Measurements from ENCODE around the gene EEPD1. TPM values are rescaled to one million over a fixed set of nuclear protein-coding genes. Genes with fewer than 3 reads are reported as not detected.
"Not testable (repeated sequence)": the region's sequence is repeated elsewhere in the genome, so short reads cannot be mapped to it uniquely, and the experiment has no call there.

The EEPD1 gene
- total RNA-seq, 1 donor from 2014 or later: 12.5 TPM

DNA sequence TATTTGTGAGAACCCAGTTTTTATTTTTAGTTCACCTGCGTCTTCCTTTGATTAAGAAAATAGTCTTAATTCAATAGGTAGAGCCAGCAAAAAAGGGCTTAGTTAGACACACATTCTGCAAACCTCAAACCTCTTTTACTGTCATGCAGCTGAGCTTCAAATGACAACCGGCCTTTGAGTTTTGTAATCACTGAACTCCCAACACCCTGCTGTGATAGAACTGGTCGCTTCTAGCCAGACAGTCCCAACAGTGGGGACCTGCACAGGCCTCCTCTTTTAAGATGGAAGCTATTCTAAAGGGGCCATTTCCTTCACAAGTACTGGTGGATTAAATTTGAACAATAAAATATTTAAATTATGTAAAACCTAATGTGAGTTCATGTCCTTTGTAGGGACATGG is 90.3 kb downstream of the EEPD1 start:
- not testable (repeated sequence) for H3K9ac ChIP-seq (ENCODE audit: low read depth in 1 of 3, low read length in 3 of 3); H3K4me3 ChIP-seq (ENCODE audit: low read length in 3 of 3); H3K27me3 ChIP-seq (ENCODE audit: control insufficient read depth in 3 of 3, insufficient read depth in 3 of 3, low read length in 3 of 3); H3K9me3 ChIP-seq (ENCODE audit: control insufficient read depth in 3 of 3, low read length in 3 of 3)
- peak overlapping the region; percentile 8 for H3K27ac ChIP-seq (ENCODE audit: low read depth, low read length)
- H3K36me3 ChIP-seq (ENCODE audit: control insufficient read depth in 3 of 3, insufficient read depth in 3 of 3, low read length in 3 of 3): peaks cover 3 to 10% (median 5%) of the 10 kb centered on the region in 3 donors
- peaks cover 10 to 21% (median 17%) of the 10 kb centered on the region in 3 donors for H3K4me1 ChIP-seq (ENCODE audit: control insufficient read depth in 3 of 3, insufficient read depth in 3 of 3, low read length in 3 of 3)

DNA sequence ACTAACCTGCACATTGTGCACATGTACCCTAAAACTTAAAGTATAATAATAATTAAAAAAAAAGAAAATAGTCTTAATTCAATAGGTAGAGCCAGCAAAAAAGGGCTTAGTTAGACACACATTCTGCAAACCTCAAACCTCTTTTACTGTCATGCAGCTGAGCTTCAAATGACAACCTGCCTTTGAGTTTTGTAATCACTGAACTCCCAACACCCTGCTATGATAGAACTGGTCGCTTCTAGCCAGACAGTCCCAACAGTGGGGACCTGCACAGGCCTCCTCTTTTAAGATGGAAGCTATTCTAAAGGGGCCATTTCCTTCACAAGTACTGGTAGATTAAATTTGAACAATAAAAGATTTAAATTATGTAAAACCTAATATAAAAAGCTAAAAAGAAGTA is 90.9 kb downstream of the EEPD1 start:
- not testable (repeated sequence) for H3K27ac ChIP-seq (ENCODE audit: low read depth, low read length); H3K27me3 ChIP-seq (ENCODE audit: control insufficient read depth in 3 of 3, insufficient read depth in 3 of 3, low read length in 3 of 3); H3K9me3 ChIP-seq (ENCODE audit: control insufficient read depth in 3 of 3, low read length in 3 of 3); H3K4me3 ChIP-seq (ENCODE audit: low read length in 3 of 3); H3K36me3 ChIP-seq (ENCODE audit: control insufficient read depth in 3 of 3, insufficient read depth in 3 of 3, low read length in 3 of 3)
- peaks cover 10 to 18% (median 17%) of the 10 kb centered on the region in 3 donors for H3K4me1 ChIP-seq (ENCODE audit: control insufficient read depth in 3 of 3, insufficient read depth in 3 of 3, low read length in 3 of 3)
- H3K9ac ChIP-seq (ENCODE audit: low read depth in 1 of 3, low read length in 3 of 3): peak overlapping the region in 1 of 3 donors; percentile 41

DNA sequence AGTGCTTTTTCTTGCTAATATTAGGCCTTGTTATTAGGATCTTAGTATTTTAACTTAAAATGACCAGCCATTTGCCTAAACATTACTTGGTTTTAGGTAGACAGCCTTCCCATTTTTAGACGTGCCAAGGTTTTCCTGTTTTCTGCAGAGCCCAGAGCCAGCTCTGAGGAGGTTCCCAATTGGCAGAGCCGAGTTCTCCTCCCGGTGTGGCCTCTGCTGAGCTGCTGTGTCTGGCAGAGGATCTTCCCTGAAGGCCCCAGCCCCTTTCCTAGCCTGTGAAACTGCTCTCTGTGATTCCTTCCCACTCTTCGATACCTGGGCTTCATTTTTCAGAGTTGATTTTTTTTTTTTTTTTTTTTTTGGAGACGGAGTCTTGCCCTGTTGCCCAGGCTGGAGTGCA is 91.4 kb downstream of the EEPD1 start:
- Histone ChIP-seq H3K36me3 (ENCODE audit: control insufficient read depth in 3 of 3, insufficient read depth in 3 of 3, low read length in 3 of 3) (peaks cover 0 to 5% (median under 1%) of the 10 kb centered on the region in 3 donors), H3K4me1 (ENCODE audit: control insufficient read depth in 3 of 3, insufficient read depth in 3 of 3, low read length in 3 of 3) (peaks cover 10 to 14% (median 14%) of the 10 kb centered on the region in 3 donors), H3K9ac (ENCODE audit: low read depth in 1 of 3, low read length in 3 of 3) (peak overlapping the region in 1 of 3 donors; percentile 41), H3K27me3 (ENCODE audit: control insufficient read depth in 3 of 3, insufficient read depth in 3 of 3, low read length in 3 of 3) (no peaks in the 10 kb centered on the region), H3K4me3 (ENCODE audit: low read length in 3 of 3) (no peak overlapping the region), H3K9me3 (ENCODE audit: control insufficient read depth in 3 of 3, low read length in 3 of 3) (no peaks in the 10 kb centered on the region), H3K27ac (ENCODE audit: low read depth, low read length) (no peak overlapping the region)

DNA sequence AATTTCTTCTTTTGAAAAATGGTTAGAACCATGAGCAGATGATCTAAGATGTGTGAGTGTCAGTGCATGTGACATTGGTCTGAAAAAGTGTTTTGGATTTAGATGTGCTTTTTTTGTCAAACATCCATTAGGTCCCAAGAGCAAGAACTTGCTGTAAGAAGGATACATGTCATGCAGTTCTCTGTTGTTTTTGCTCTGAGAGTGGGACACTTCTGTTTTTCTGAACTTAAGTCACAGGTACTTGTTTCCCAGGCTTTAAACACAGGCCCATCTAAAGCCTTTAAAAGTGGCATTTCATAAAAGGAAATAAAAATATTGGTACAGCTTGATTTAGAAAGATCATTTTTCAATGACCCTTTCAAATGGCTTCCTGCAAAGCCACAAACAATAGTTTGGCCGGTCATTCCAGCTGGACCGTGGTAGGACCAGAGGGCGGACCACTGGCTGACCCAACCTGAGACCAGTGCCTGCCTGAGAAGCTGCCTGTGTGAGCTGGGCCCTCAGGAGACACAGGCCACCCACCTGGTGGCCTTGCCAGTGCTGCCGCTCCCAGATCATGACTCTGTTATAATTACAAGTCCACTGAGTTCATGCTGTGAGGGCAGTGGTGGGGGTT is 92.7 kb downstream of the EEPD1 start:
- Histone ChIP-seq H3K27me3 (ENCODE audit: control insufficient read depth in 3 of 3, insufficient read depth in 3 of 3, low read length in 3 of 3) (no peaks in the 10 kb centered on the region), H3K27ac (ENCODE audit: low read depth, low read length) (no peak overlapping the region), H3K4me1 (ENCODE audit: control insufficient read depth in 3 of 3, insufficient read depth in 3 of 3, low read length in 3 of 3) (peaks cover 10 to 14% (median 14%) of the 10 kb centered on the region in 3 donors), H3K9ac (ENCODE audit: low read depth in 1 of 3, low read length in 3 of 3) (no peak overlapping the region), H3K9me3 (ENCODE audit: control insufficient read depth in 3 of 3, low read length in 3 of 3) (no peaks in the 10 kb centered on the region), H3K36me3 (ENCODE audit: control insufficient read depth in 3 of 3, insufficient read depth in 3 of 3, low read length in 3 of 3) (no peaks in the 10 kb centered on the region), H3K4me3 (ENCODE audit: low read length in 3 of 3) (no peak overlapping the region)

DNA sequence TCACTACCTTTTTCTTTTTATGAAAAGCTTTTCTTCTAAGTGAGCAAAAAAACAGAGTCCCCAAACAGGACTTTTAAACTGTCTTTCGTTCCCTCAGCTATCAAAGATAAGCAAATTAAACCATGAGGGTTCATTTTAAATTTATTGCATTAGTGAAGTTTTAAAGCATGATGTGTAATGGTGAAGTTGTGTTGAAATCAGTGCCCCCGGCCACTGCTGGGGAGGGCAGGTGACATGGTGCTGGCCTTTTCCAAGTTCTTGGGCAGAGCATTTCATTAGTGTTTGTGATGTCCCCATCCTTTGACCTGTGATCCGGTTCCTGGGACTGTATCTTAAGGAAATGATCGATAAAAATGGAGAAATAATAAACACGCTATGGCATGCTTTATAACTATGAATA is 96.0 kb downstream of the EEPD1 start:
- H3K4me1 ChIP-seq (ENCODE audit: control insufficient read depth in 3 of 3, insufficient read depth in 3 of 3, low read length in 3 of 3): peaks cover 10 to 12% (median 11%) of the 10 kb centered on the region in 3 donors
- H3K9ac ChIP-seq (ENCODE audit: low read depth in 1 of 3, low read length in 3 of 3): no peak overlapping the region
- no peak overlapping the region for H3K27ac ChIP-seq (ENCODE audit: low read depth, low read length)
- no peaks in the 10 kb centered on the region for H3K36me3 ChIP-seq (ENCODE audit: control insufficient read depth in 3 of 3, insufficient read depth in 3 of 3, low read length in 3 of 3)
- H3K9me3 ChIP-seq (ENCODE audit: control insufficient read depth in 3 of 3, low read length in 3 of 3): no peaks in the 10 kb centered on the region
- no peaks in the 10 kb centered on the region for H3K27me3 ChIP-seq (ENCODE audit: control insufficient read depth in 3 of 3, insufficient read depth in 3 of 3, low read length in 3 of 3)
- no peak overlapping the region for H3K4me3 ChIP-seq (ENCODE audit: low read length in 3 of 3)

DNA sequence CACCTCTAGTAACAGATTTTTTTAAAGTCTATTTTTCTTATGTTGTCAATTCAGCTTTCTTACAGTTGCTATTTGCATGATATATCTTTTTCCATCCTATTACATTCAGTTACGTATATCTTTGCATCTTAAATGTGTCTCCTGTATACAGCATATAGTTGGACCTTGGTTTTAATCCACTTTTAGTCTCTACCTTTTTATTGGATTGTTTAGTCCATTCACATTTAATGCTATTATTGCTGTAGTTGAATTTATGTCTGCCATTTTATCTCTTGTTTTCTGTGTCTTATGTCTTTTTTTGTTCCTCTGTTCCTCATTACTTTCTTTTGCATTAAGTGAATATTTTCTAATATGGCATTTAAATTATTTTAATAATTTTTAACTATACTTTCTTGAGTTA is 100.6 kb downstream of the EEPD1 start:
- Histone ChIP-seq H3K27me3 (ENCODE audit: control insufficient read depth in 3 of 3, insufficient read depth in 3 of 3, low read length in 3 of 3) (no peaks in the 10 kb centered on the region), H3K4me1 (ENCODE audit: control insufficient read depth in 3 of 3, insufficient read depth in 3 of 3, low read length in 3 of 3) (peaks cover 3 to 9% (median 4%) of the 10 kb centered on the region in 3 donors), H3K27ac (ENCODE audit: low read depth, low read length) (no peak overlapping the region), H3K9me3 (ENCODE audit: control insufficient read depth in 3 of 3, low read length in 3 of 3) (no peaks in the 10 kb centered on the region), H3K36me3 (ENCODE audit: control insufficient read depth in 3 of 3, insufficient read depth in 3 of 3, low read length in 3 of 3) (no peaks in the 10 kb centered on the region), H3K9ac (ENCODE audit: low read depth in 1 of 3, low read length in 3 of 3) (no peak overlapping the region), H3K4me3 (ENCODE audit: low read length in 3 of 3) (no peak overlapping the region)

DNA sequence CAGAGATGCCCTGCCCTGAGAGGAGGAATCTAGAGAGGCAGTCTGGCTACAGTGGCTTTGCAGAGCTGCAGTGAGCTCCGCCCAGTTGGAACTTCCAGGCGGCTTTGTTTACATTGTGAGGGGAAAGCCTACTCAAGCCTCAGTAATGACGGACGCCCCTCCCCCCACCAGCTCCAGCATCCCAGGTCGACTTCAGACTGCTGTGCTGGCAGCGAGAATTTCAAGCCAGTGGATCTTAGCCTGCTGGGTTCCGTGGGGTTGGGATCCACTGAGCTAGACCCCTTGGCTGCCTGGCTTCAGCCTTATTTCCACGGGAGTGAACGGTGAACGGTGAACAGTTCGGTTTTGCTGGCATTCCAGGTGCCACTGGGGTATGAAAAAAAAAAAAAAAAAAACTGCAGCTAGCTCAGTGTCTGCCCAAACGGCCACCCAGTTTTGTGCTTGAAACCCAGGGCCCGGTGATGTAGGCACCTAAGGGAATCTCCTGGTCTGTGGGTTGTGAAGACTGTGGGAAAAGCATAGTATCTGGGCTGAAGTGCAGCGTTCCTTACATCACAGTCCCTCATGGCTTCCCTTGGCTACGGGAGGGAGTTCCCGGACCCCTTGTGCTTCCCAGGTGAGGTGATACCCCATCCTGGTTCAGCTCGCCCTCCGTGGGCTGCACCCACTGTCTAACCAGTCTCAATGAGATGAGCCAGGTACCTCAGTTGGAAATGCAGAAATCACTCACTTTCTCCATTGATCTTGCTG is 105.6 kb downstream of the EEPD1 start:
- not testable (repeated sequence) for H3K4me3 ChIP-seq (ENCODE audit: low read length in 3 of 3); H3K9ac ChIP-seq (ENCODE audit: low read depth in 1 of 3, low read length in 3 of 3); H3K36me3 ChIP-seq (ENCODE audit: control insufficient read depth in 3 of 3, insufficient read depth in 3 of 3, low read length in 3 of 3); H3K9me3 ChIP-seq (ENCODE audit: control insufficient read depth in 3 of 3, low read length in 3 of 3); H3K27ac ChIP-seq (ENCODE audit: low read depth, low read length); H3K27me3 ChIP-seq (ENCODE audit: control insufficient read depth in 3 of 3, insufficient read depth in 3 of 3, low read length in 3 of 3)
- peaks cover 25 to 43% (median 32%) of the 10 kb centered on the region in 3 donors for H3K4me1 ChIP-seq (ENCODE audit: control insufficient read depth in 3 of 3, insufficient read depth in 3 of 3, low read length in 3 of 3)

DNA sequence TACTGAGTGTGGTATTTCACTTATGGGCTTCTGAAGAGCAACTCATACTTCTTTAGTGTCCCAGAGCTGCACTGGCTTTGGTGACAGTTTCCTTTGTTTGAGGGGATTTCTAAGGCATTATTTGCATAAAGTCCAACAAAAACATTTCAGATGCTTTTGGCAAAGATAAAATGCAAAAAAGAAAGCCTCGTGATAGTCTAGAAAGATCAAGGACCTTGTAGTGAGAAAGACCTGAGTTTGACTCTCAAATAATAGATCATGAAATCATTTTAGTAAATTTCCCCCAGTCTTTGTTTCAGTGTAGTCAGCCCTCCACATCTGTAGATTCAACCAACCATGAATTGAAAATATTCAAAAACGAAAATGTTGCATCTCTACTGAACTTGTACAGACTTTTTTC is 107.4 kb downstream of the EEPD1 start:
- no peak overlapping the region for H3K4me3 ChIP-seq (ENCODE audit: low read length in 3 of 3)
- H3K9ac ChIP-seq (ENCODE audit: low read depth in 1 of 3, low read length in 3 of 3): no peak overlapping the region
- H3K9me3 ChIP-seq (ENCODE audit: control insufficient read depth in 3 of 3, low read length in 3 of 3): no peaks in the 10 kb centered on the region
- no peaks in the 10 kb centered on the region for H3K27me3 ChIP-seq (ENCODE audit: control insufficient read depth in 3 of 3, insufficient read depth in 3 of 3, low read length in 3 of 3)
- H3K4me1 ChIP-seq (ENCODE audit: control insufficient read depth in 3 of 3, insufficient read depth in 3 of 3, low read length in 3 of 3): peaks cover 27 to 55% (median 36%) of the 10 kb centered on the region in 3 donors
- no peak overlapping the region for H3K27ac ChIP-seq (ENCODE audit: low read depth, low read length)
- no peaks in the 10 kb centered on the region for H3K36me3 ChIP-seq (ENCODE audit: control insufficient read depth in 3 of 3, insufficient read depth in 3 of 3, low read length in 3 of 3)

DNA sequence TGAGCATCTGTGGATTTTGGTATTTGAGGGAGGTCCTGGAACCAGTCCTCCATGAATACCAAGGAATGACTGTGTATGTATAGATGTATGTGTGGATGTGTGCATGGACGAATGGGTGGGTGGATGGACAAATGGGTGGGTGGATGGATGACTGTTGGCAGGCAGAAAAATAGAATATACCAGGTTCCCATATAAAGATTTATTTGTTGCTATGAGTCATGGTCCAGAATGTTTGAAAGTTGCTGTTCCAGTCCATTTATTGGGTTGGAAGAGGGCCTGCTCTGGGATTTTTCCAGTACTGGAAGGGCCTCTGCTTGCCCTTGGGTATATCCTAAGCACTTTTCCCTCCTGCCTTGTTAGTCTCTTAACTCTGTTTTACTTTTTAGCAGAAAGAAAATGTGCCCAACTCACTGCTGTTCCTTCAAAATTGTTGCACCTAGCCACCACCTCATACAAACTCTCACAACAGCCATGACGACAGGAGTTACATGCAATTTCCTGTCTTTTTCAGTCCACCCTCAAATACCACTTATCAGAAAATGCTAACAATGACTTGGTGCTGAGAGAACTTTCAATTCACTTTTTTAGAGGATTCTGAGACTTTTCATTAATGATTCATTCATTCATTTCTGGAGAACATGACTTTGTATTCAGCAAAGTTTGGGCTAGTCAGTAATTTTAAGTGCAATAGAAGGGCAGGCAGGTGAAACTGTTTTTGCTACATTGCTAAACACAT is 108.1 kb downstream of the EEPD1 start:
- H3K4me3 ChIP-seq (ENCODE audit: low read length in 3 of 3): no peak overlapping the region
- H3K4me1 ChIP-seq (ENCODE audit: control insufficient read depth in 3 of 3, insufficient read depth in 3 of 3, low read length in 3 of 3): peaks cover 27 to 61% (median 36%) of the 10 kb centered on the region in 3 donors
- no peaks in the 10 kb centered on the region for H3K27me3 ChIP-seq (ENCODE audit: control insufficient read depth in 3 of 3, insufficient read depth in 3 of 3, low read length in 3 of 3)
- no peak overlapping the region for H3K9ac ChIP-seq (ENCODE audit: low read depth in 1 of 3, low read length in 3 of 3)
- no peaks in the 10 kb centered on the region for H3K9me3 ChIP-seq (ENCODE audit: control insufficient read depth in 3 of 3, low read length in 3 of 3)
- H3K27ac ChIP-seq (ENCODE audit: low read depth, low read length): no peak overlapping the region
- no peaks in the 10 kb centered on the region for H3K36me3 ChIP-seq (ENCODE audit: control insufficient read depth in 3 of 3, insufficient read depth in 3 of 3, low read length in 3 of 3)

All from skeletal muscle tissue (tissue), 4 donors.